C1 segment of cervical spinal cord (tissue), 14 donors: ENCODE measurements around the gene PFDN4.

ENCODE experiments used
- DNase-seq, 14 donors: peaks; one replicate each; lab custom pipeline; 2025; lab: John Stamatoyannopoulos, UW

The PFDN4 gene

GRCh38 chr20:54173653-54174456 is 34.0 kb upstream of the PFDN4 start, which contains the start of gene CYP24A1:
TSS of gene CYP24A1 (minus strand) at chr20:54173986. CDS start at chr20:54173579, 407 bp downstream.
- DNase-seq: no peak

GRCh38 chr20:54174457-54175175 is 33.3 kb upstream of the PFDN4 start:
- DNase-seq: no peak

DNA sequence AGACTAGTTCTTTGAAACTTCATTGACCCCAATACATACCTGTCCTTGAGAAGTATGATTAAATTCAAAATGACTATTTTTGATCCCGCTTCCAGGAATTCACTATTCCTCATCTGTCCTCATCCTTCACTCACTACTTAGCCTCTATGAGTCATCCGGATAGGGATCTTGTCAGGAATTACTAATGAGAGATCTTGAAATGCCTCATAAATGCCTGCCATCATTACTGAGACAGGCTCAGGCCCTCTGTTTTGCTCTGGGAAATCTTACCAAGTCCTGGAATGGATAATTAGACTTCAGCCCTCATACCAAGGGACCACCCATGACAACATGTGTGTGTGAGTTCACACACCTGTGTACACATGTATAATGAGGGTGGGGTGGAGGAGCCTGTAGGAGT is 31.3 kb upstream of the PFDN4 start:
- DNase-seq: no peak

DNA sequence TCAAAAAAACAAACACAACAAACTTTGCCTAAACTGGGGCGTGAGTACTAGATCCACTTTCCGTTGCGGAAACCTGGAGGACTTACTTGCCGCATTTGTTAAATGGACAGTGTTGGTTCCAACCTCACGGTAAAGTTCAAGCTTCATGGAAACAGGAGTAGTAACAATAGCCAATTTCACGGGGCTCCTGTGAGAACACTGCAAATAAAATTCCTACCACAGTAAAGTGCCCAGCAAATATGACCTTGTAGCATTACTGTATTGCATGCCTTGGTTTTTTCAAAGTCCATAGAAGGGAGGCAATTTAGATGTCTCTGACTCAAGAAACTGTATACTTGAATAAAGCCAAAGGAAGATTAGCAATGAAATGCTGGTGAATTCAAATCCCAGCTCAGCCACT is 30.5 kb upstream of the PFDN4 start:
- DNase-seq: no peak

GRCh38 chr20:54178256-54178655 is 29.6 kb upstream of the PFDN4 start:
- DNase-seq: no peak

- DNase-seq: no peak
These were observed 27.9 kb upstream of the PFDN4 start for GRCh38 chr20:54179946-54180345.

DNA sequence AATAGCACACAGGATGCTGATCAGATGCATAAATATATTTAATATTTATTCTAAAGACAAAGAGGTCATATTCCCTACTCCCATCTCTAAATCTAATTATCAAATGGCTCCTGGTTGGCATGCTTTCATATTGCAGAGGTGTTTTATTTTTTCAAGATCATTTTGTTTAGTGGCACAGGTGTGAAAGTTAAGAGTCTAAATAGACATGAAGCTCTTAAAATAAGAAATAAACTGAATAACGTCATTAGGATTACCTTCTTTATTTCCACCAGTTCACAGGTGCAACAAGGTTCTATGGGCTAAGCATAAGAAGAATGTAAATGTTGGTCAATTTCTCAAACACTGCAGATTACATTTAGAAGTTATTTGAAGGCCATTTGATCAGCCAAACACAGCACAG is 27.0 kb upstream of the PFDN4 start:
- DNase-seq: no peak

DNA sequence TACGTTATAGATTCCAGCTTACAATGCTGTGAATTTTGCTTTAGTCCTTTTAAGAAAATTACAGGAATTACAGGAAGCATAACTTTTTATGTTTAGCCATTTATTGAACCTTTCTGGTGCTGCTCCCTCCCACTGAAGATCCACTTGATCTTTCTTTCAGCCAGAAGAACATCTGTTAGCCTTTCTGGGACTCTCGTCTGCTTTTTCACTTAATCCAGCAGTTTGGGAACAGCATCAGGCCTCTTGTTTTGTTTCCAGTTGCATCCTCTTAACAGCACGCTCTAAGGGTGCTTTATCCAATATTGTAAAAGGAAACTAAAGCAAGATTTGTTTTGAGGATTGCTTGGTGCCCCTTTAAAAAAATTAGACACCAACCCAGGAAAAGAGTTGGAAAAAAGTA is 23.8 kb upstream of the PFDN4 start:
- no peak for DNase-seq

DNA sequence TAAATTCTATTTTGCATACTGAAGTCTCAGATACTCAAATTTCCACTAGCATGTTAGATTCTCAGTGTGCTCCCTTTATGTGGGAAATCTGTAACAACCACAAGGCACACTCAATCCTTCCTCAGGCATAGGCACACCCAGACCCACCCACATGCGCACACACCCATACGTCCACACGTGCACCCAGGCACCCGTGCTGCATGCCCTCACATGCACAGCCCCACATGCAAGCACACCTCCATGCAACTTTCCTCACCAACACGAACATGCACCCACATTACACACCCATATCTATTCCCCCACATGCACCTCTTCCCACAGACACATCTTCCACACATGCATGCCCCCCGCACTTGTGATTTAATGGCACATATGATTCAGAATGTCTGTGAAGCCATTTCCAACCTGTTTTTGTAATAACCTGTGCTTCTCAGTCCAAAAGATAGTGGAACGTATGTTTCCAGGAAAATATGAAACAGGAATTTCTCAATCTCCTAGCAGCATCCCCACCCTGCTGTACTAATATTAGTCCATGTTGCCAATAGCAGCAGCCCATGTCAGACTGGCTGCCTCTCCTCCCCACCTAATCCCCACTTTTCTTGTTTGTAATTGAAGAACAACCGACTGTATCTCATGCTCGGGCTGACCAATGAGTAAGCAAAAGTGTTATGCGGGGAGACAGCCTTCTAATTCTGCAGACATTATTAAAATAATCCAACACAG is 22.8 kb upstream of the PFDN4 start:
- DNase-seq: no peak

DNA sequence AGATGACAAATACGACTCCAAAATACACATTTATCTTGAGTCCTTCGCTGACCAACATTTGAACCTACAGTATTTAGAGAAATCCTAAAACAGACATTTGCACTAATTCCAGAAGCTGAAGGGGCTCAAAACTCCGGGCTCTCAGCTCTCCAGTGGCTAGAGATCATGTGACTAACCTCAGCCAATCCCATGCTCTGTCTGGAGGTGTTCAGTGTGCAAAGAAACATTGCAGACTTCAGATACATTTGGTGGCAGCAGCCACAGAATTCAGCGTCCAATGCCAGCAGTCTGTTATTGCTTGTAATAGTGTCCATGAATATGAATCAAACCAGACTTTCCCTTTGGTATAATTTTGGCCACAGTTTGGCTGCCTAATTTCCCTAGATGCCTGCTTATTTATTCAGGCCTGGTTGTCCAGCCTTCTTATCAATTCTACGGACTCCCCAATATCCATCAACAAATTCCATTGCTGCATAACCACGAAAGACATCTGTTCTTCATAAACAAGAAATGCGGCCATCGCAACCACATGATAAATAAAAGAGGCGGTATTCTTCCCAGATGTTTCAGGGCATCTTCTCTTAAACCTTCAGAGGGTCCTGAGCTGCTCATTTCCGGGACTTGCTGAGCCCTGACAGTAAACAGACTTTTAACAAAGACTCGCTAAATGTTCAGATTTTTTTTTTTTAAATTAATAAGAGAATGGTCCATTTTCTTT is 19.6 kb upstream of the PFDN4 start:
- no peak for DNase-seq

GRCh38 chr20:54189630-54190029 is 18.3 kb upstream of the PFDN4 start:
- DNase-seq: no peak

DNA sequence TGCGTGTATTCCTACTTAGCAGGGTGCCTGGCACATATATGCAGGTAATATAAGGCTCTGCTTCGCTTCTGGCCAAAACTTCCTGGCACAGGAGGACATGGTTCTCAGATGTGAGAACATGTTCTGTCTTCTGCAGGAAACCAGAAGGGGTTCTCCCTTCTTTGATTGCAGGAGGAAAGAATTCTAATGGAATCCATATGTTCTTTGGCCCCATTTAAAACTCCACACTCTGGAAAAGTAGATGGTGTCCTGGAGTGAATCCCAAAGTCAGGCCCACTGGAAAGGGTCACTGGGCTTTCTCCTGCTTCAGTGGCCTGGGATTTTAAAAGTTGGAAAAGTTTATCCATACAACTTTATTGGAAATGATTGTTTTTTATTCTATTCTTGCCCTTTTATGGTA is 17.7 kb upstream of the PFDN4 start:
- no peak for DNase-seq

- no peak for DNase-seq
These were observed 14.1 kb upstream of the PFDN4 start for GRCh38 chr20:54193817-54194216.

- DNase-seq: no peak
These were observed 13.0 kb upstream of the PFDN4 start for GRCh38 chr20:54194724-54195438.

DNA sequence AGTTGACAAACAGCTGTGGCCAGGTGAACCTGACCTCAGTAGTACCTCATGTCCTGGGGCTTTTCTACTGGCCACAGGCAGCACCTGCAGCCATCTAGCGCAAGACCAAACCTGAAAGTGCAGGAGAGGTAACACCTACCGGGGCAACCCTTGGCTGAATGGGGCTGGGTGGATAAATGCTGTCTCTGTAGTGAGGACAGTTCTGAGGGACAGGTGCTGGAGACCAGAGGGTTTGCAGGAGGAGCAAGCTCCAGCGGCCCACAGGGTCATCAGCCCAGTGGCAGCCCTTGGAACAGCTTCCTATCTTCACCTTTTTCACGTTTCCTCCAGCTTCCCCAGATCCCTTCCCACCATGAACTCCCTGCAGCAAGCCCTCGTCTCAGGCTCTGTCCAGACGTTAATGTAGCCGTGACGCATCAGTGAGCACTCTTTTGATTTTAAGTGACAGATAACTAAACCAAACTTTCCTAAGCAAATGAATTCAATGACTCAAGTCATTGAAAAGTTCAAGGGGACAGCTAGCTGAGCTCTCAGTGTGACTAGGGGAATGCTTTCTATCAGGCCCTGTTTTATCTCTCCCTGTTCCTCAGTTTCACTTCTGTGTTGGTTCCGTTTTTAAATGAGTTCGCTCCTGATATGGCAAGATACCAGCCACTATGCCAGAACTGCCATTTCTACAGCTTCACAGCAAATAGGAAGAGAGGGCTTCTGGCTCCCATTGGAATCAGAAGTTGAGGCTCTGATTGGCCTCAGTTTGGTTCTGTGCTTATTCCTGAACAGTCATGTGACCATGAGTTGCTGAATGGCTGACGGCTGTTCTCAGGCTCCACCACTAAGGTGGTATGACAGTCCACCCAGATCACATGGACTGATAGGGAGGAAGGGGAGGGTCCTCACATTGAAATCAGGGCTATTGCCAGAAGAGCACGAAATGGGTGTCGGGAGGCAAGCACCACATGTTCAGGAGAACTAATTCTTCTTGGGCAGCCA is 12.1 kb upstream of the PFDN4 start:
- DNase-seq: no peak

GRCh38 chr20:54197621-54198604 is 10.0 kb upstream of the PFDN4 start:
- DNase-seq: no peak

GRCh38 chr20:54199283-54199682 is 8.6 kb upstream of the PFDN4 start:
- no peak for DNase-seq

DNA sequence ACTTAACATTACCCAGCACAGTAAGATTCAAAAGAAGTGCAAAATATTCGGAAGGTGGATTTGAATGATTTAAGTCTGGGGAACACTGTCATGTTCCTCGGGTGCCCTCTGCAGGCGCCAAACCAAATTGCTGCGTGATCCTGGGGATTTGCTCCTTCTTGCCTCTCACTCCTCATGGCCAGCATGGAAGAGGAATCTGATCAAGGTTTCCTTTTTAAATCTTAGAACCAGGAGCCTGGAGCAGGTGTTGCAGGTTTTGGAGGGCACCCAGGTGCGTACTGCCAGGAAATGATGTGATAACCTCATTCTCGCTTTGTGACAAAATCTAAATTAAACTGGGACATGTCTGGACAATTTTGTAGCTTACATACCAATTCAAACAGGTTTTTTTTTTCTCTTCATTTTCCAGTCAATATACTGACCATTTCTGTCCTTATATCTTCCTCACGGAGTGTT is 8.1 kb upstream of the PFDN4 start:
- DNase-seq: peak in 13 of 14 donors; percentile 1 to 51 (median 22)
